GM21619 (cell line): Measurements from ENCODE around the gene GRAMD1A.
"Not testable (repeated sequence)": the region's sequence is repeated elsewhere in the genome, so short reads cannot be mapped to it uniquely, and the experiment has no call there.

Source experiments
- ATAC-seq: cut with Tn5 transposase; IDR thresholded peaks from one replicate; pipeline ENCODE4 v1.9.1; 2021; ENCODE audit not compliant: unreplicated experiment

Gene GRAMD1A

GRCh38 chr19:35000647-35001501, 751 bp downstream of the GRAMD1A start:
- ATAC-seq: no peak

GRCh38 chr19:35002037-35002535, 2.0 kb downstream of the GRAMD1A start:
- no peak for ATAC-seq

GRCh38 chr19:35004517-35005255, 4.6 kb downstream of the GRAMD1A start:
- no peak for ATAC-seq

GRCh38 chr19:35005256-35005977, 5.3 kb downstream of the GRAMD1A start:
- ATAC-seq: no peak

GRCh38 chr19:35006007-35006341, 5.9 kb downstream of the GRAMD1A start:
- ATAC-seq: not testable (repeated sequence)

- no peak for ATAC-seq
Measured at GRCh38 chr19:35006342-35006998, 6.3 kb downstream of the GRAMD1A start.

- ATAC-seq: no peak
Measured at GRCh38 chr19:35006999-35007365, 6.9 kb downstream of the GRAMD1A start.

- ATAC-seq: not testable (repeated sequence)
Measured at GRCh38 chr19:35007427-35007826, 7.3 kb downstream of the GRAMD1A start.

GRCh38 chr19:35008891-35009341, 8.8 kb downstream of the GRAMD1A start:
- no peak for ATAC-seq

- no peak for ATAC-seq
Measured at GRCh38 chr19:35009424-35010415, 9.6 kb downstream of the GRAMD1A start.

- no peak for ATAC-seq
Measured at GRCh38 chr19:35011091-35011689, 11.1 kb downstream of the GRAMD1A start.

- no peak for ATAC-seq
Measured at GRCh38 chr19:35011737-35012682, 11.9 kb downstream of the GRAMD1A start.

GRCh38 chr19:35013041-35013819, 13.1 kb downstream of the GRAMD1A start:
- ATAC-seq: no peak

GRCh38 chr19:35013820-35014754, 14.0 kb downstream of the GRAMD1A start:
- no peak for ATAC-seq

GRCh38 chr19:35014774-35015173, 14.7 kb downstream of the GRAMD1A start:
- ATAC-seq: not testable (repeated sequence)

- no peak for ATAC-seq
Measured at GRCh38 chr19:35015270-35015953, 15.3 kb downstream of the GRAMD1A start.
